ENCODE measurements around the gene SYDE1. TPM values are rescaled to one million over a fixed set of nuclear protein-coding genes. Genes with fewer than 3 reads are reported as not detected.

Gene SYDE1
- polyA plus RNA-seq, 6 donors from 2014 or later: 0.09 to 0.16 (median 0.15) TPM; not detected in 3

Other genes starting within 250 kb of the SYDE1 start
- gene OR7A17, start 221.3 kb upstream of the SYDE1 start, polyA plus RNA-seq (ENCODE audit: low read depth in 6 of 6): not detected
- not detected for gene OR7C2, start 165.9 kb upstream of the SYDE1 start, polyA plus RNA-seq (ENCODE audit: low read depth in 6 of 6)
- gene SLC1A6, start 127.5 kb upstream of the SYDE1 start, polyA plus RNA-seq (ENCODE audit: low read depth in 6 of 6): under 1 TPM in 2 of 6 donors, not detected in 4; 0.18 to 0.84 TPM
- not detected for gene CASP14, start 57.9 kb upstream of the SYDE1 start, polyA plus RNA-seq (ENCODE audit: low read depth in 6 of 6)
- gene OR1I1, start 25.2 kb upstream of the SYDE1 start, polyA plus RNA-seq (ENCODE audit: low read depth in 6 of 6): not detected
- not detected for gene NOTCH3, start 93.6 kb downstream of the SYDE1 start, polyA plus RNA-seq (ENCODE audit: low read depth in 6 of 6)
- not detected for gene EPHX3, start 125.0 kb downstream of the SYDE1 start, polyA plus RNA-seq (ENCODE audit: low read depth in 6 of 6)
- gene BRD4, start 225.1 kb downstream of the SYDE1 start, polyA plus RNA-seq (ENCODE audit: low read depth in 6 of 6): 10 to 100 TPM; 13.5 to 51.9 (median 18.4) TPM